ENCODE data around the gene TCF19. TPM values are rescaled to one million over a fixed set of nuclear protein-coding genes. Genes with fewer than 3 reads are reported as not detected.
"Not testable (repeated sequence)": the region's sequence is repeated elsewhere in the genome, so short reads cannot be mapped to it uniquely, and the experiment has no call there.

Gene TCF19
- total RNA-seq, 1 donor: 20.7 TPM

DNA sequence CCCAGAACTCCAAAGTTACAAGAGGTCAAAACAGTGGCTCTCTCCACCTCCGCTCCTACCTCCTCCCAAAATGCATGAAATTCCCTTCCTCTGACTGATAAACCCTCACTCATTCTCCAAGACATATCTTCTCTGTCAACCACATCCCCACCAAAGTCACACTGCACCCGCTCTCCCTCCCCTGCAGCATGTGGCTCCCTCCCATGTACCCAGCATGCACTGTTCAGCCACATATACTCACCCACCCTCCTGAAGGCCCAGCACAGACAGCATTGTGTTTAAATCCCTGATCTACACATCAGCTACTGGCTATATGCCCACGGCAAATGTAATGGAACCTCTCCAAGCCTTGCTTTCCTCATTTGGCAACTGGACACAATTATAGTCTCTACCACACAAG is 17.6 kb downstream of the TCF19 start:
- DNase-seq (ENCODE audit: low read depth): peak; percentile 54
- TF ChIP-seq, protein P1, sequence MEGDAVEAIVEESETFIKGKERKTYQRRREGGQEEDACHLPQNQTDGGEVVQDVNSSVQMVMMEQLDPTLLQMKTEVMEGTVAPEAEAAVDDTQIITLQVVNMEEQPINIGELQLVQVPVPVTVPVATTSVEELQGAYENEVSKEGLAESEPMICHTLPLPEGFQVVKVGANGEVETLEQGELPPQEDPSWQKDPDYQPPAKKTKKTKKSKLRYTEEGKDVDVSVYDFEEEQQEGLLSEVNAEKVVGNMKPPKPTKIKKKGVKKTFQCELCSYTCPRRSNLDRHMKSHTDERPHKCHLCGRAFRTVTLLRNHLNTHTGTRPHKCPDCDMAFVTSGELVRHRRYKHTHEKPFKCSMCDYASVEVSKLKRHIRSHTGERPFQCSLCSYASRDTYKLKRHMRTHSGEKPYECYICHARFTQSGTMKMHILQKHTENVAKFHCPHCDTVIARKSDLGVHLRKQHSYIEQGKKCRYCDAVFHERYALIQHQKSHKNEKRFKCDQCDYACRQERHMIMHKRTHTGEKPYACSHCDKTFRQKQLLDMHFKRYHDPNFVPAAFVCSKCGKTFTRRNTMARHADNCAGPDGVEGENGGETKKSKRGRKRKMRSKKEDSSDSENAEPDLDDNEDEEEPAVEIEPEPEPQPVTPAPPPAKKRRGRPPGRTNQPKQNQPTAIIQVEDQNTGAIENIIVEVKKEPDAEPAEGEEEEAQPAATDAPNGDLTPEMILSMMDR (IDR thresholded peaks at IDR 0.05; ENCODE audit: insufficient read depth, low read depth, low read length): no peak
- H3K4me3 ChIP-seq (ENCODE audit: low read depth, low read length): no peak overlapping the region

DNA sequence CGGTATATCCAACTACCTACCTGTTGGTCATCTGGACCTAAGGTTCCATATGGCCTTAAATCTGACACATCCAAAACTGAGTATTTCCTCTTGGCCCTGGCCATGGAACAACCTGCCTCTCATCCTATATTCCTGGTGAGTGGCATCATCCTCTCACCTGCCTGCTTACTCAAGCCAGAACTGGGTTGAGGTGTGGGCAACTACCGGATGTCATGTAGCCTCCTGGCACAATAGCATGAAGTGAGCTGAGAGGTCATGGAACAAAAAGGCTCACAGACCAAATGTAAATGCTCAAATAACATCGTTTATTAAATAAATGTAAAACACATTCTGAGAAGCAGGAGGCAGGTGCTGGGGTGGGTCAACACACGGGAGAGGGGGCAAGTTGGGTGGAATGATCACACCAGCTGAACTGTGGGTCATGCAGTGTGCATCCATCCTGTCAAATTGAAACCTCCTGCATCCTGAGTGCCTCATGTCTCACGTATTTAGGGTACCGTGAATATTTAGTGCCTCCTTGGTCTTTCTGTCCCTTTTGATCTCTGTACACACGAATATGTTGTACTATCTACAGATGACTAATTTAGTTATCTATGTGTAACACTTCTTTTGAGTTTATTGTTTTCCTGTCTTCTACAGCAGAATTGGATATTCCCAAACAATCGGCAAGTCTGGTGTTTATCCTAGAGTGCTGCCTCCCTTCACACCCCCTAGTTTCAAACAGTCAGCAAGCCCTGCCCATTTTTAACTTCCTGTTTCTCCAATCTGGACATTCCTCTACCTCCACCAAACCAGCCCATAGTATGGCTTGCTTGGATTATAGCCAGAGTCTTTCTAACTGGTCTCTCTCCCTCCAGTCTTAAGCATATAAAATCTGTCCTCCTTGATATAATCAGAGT is 20.0 kb downstream of the TCF19 start:
- peak; percentile 29 for DNase-seq (ENCODE audit: low read depth)
- TF ChIP-seq, protein P1 (IDR thresholded peaks at IDR 0.05; ENCODE audit: insufficient read depth, low read depth, low read length): no peak

DNA sequence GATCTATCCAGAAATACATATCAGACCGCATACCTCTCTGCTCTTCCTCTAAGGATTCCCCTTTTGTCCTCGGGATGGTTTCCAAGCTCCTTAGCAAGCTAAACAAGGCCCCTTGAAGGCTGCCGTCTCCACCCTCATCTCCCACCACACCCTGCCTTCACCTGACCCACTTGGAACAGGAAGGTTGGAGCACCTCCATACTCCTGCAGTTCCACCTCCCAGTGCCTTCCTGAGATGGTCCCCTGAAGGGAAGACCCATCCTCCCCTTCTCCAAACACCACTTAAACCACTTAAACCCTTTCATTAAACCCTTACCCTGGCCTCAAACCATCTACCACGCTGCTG is 20.6 kb downstream of the TCF19 start:
- no peak for DNase-seq (ENCODE audit: low read depth)
- TF ChIP-seq, protein P1 (IDR thresholded peaks at IDR 0.05; ENCODE audit: insufficient read depth, low read depth, low read length): no peak
- no peak overlapping the region for H3K4me3 ChIP-seq (ENCODE audit: low read depth, low read length)

More for the DNA sequence above, 20.0 kb downstream of the TCF19 start:
- no peak overlapping the region for H3K4me3 ChIP-seq (ENCODE audit: low read depth, low read length)

DNA sequence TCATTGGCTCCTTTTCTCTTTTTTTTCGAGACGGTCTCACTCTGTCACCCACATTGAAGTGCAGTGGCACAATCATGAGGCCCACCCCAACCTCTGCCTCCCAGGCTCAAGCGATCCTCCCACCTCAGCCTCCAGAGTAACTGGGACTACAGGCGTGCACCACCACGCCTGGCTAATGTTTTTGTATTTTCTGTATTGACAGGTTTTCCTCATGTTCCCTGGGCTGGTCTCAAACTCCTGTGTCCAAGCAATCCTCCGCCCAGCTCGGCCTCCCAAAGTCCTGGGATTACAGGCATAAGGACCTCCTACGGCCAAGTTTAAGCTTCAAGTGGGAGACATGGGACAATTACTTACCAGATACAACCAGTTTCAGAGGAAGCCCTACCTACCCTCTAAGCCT is 21.5 kb downstream of the TCF19 start:
- peak overlapping the region; percentile 64 for H3K4me3 ChIP-seq (ENCODE audit: low read depth, low read length)
- no peak for DNase-seq (ENCODE audit: low read depth)
- TF ChIP-seq, protein P1 (IDR thresholded peaks at IDR 0.05; ENCODE audit: insufficient read depth, low read depth, low read length): no peak

DNA sequence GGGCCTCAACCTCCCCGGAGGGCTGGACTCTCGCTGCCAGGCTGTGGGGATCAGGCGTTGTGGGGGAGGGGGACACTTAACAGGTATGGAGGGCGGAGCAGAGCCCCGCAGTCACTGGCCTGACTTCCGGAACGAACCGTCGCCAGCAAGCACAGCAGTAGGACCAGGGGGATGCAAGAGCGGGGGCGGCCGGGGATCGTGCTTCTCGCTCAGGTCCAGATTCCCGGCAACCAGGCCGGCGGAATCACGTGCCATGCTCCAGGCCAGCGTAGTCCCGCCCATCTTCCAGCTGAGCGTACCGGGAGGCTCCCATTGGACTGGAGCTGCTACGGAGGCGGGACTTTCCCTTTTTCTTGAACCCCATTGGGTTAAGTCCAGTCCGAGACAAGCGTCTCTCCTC is 22.1 kb downstream of the TCF19 start:
- H3K4me3 ChIP-seq (ENCODE audit: low read depth, low read length): peak overlapping the region; percentile 64
- DNase-seq (ENCODE audit: low read depth): peak; percentile 87
- TF ChIP-seq, protein P1 (IDR thresholded peaks at IDR 0.05; ENCODE audit: insufficient read depth, low read depth, low read length): no peak

DNA sequence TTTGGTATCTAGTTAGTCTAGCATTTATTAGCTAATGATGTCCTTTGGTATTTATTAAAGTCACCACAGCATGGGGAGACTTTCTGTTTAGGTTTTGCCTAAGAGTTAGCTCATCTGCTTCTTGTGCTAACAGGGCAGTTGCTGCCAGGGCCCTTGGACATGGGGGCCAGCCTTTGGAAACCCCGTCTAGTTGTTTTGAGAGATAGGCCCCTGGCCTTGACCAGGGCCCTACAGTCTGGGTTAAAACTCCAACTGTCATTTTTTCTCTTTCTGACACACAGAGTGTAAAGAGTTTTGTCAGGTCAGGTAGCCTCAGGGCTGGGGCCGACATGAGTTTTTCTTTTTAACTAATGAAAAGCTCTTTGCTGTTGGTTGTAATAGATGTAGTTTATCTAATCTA is 24.9 kb downstream of the TCF19 start:
- H3K4me3 ChIP-seq (ENCODE audit: low read depth, low read length); DNase-seq (ENCODE audit: low read depth): not testable (repeated sequence)

DNA sequence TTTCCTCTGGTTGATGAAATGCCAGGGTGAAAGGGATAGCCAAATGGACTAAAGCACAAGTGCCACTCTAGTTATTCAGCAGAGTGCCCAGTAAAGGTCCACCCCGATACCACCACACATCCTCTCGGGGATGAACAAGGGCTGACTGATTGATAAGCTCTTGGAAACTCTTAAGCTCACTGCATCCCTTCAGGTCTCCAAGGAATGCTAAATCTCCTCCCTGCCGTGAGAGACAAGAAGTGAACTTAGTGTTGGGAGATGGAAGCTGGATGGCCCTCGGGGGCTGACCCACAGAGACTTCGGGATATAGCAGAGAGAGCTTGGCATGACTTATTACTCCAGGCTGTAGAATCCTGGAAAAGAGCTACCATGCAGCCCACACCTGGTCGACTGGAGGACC is 25.5 kb downstream of the TCF19 start:
- DNase-seq (ENCODE audit: low read depth); H3K4me3 ChIP-seq (ENCODE audit: low read depth, low read length): not testable (repeated sequence)

DNA sequence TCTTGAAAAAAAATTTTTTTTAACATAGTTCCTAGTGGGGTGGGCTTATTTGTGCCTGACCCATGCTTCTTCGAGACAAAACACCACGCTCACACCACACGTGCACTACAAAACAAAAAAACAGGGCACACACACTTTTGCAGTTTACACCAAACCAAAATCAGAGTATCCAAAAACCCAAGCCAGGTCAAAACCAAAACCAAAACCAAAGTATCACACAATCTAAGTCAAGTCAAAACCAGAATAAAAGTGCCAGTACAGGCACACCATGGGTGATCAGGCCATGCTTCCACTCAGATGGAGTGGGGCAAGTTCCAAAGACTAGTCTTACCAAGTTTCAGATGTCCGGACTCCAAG is 27.3 kb downstream of the TCF19 start:
- not testable (repeated sequence) for DNase-seq (ENCODE audit: low read depth)
- H3K4me3 ChIP-seq (ENCODE audit: low read depth, low read length): peak overlapping the region; percentile 30
